Activated CD4-positive, alpha-beta T cell treated with anti-CD3 and anti-CD28 coated beads, Interleukin-10, Interleukin-2, amounts not matched to agents 100 ng/mL and 50 ng/mL, durations not matched to agents 16 hours and 8 hours (primary cell): ENCODE data around the gene LRRN2.
A peak's percentile ranks its signal among the peaks of the same experiment; 100 is the strongest.

Experiments
- DNase-seq: peaks from one replicate; pipeline ENCODE4 v3.0.0-alpha.2; 2020

LRRN2 gene

GRCh38 chr1:204626381-204626780 is 59.2 kb downstream of the LRRN2 start:
- no peak for DNase-seq

GRCh38 chr1:204624631-204625216 is 60.8 kb downstream of the LRRN2 start:
- no peak for DNase-seq

GRCh38 chr1:204623894-204624361 is 61.6 kb downstream of the LRRN2 start:
- DNase-seq = peak; percentile 8

- DNase-seq = no peak
Measured at GRCh38 chr1:204623365-204623893, 62.1 kb downstream of the LRRN2 start.

GRCh38 chr1:204621996-204622395 is 63.5 kb downstream of the LRRN2 start:
- no peak for DNase-seq

DNA sequence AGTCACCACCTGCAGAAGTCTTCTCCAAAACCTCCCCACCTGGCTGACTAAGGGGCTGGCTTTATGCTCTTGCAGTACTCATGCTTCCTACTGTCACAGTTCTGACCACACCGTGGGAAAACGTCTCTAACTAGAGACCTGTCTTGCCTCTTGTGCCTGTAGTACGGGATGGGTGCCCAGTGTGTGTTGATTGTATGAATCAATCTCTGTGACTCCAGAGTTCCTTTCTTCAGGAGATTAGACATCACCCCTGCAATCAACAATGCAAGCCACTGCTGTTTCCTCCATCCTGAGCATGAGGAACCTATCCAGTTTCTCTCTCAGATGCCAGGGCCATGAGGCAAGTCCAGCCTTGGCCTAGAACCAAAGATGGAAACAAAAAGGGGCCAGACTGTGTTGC is 64.1 kb downstream of the LRRN2 start:
- DNase-seq = no peak

- no peak for DNase-seq
Measured at GRCh38 chr1:204619721-204620120, 65.8 kb downstream of the LRRN2 start.

DNA sequence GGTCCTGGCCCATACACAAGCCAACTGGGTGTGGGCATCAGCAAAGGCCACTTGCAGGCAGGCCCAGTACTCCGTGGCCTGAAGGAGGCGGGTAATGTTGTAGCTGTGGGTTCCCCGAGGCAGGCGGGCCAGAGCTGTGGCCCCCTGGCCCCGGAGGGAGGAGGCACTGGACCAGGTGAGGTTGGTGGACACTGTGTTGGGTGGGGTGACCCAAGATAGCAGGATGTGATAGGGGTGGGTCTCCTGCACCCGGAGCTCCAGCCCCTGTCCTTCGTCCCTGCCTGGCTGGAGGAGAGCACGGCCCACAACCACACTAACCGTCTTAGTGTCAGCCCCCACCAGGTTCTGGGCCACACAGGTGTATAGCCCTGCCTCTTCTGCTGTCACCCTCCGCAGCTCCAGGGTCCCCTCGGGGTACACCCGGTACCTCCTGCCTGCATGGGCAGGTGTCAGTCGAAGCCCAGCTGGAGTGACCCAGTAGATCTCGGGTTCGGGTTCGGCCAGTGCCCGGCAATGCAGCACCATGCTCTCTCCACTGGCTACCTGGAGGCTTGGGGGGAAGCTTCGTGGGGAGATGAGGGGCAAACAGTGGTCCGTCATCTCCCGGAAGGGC is 67.3 kb downstream of the LRRN2 start:
- no peak for DNase-seq

- no peak for DNase-seq
Measured at GRCh38 chr1:204617256-204618147, 68.0 kb downstream of the LRRN2 start.

- no peak for DNase-seq
Measured at GRCh38 chr1:204616641-204617040, 68.9 kb downstream of the LRRN2 start.

DNA sequence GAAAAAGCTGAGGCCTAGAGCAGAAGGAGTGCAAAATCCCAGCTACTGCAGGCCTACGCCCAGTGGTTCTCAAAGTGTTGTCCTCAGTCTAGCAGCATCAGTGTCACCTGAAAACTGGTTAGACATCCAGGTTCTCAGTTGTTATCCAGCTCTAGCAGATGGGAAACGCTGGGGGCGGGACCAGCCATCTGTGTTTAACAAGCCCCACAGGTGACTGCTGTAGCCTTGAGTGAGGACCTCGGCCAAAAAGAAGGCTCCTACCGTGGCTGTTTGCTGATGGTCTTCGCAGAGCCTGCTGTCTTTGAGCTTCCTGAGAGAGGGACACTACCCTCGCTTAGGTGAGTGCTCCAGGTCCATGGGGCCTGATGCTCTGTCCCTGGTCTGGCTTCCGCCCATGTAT is 69.7 kb downstream of the LRRN2 start:
- DNase-seq = no peak

DNA sequence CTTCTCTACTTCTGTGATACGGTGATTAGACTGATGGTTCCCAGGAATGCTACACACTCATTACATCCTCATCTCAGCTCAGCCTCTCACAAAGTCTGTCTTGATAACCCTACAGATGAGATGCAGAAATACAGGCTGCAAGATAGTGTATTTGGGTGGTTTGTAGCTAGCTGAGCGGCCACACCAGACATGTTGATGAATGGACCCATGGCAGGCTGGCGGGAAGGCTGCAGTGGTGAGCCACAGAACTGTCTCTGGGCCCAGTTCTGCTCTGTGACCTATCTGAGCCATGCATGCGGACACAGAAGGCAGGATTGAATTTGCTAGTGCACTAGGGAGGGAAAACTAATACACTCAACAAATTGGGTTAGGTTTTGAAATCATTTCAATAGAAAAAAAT is 71.9 kb downstream of the LRRN2 start:
- DNase-seq = no peak

GRCh38 chr1:204612326-204612725 is 73.2 kb downstream of the LRRN2 start:
- DNase-seq = no peak

DNA sequence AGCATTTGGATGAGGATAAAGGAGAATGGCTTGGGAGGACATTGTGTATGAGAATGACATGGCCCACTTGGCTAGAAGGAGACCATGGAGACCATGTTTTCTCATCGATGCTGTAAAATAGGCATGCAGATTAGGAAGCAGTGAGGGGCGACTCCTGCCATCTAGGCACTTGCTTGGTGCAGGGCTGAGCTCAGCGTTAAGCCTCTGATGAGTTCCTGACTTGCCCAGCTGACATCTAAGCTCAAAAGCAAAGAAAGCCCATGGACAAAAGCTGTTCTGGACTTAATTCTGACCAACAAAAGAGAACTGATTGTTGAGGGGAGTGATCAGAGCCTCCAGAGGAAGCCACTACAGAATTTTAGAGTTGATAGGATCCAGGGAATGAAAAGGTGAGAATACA is 74.5 kb downstream of the LRRN2 start:
- no peak for DNase-seq

DNA sequence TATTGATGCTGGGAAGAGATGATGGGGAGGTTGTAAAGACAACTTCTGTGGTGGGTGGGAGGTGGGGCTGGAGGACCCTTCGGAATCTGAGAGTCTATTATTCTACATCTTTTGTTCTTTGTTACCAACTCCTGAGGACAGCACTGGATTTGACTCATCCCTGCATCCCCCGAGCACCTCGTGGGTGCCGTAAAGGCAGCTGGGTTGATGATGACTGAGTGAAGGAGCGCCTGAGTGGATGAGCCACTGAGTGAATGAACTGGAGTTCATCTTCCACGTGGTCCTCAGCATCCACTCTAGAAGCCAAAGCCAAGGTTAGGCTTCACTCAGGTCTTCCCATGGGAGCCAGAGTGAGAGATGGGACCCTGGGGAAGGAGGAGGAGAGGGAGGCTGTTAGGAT is 77.6 kb downstream of the LRRN2 start:
- DNase-seq = no peak

GRCh38 chr1:204605791-204606190 is 79.7 kb downstream of the LRRN2 start:
- no peak for DNase-seq

GRCh38 chr1:204602871-204603542 is 82.5 kb downstream of the LRRN2 start:
- DNase-seq = no peak

- DNase-seq = no peak
Measured at GRCh38 chr1:204602111-204602579, 83.4 kb downstream of the LRRN2 start.

- no peak for DNase-seq
Measured at GRCh38 chr1:204600968-204601367, 84.6 kb downstream of the LRRN2 start.

DNA sequence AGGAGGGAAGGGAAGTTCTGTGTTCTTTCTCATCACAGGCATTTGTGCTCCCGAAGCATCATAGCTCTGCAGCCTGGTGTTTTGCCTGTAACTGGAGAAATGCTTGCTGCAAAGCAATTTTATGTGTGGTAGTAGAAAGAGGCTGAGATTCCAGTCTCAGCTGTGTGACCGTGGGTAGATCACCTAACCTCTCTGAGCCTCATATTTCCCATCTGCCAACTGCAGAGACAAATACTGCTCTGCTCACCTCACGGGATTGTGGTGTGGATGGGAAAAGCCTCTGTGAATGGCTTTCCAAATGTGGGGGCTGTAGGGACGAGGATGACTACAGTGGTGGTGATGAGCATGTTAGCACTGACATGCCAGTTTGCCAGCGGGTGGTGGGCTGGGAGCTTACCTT is 85.3 kb downstream of the LRRN2 start:
- DNase-seq = no peak

DNA sequence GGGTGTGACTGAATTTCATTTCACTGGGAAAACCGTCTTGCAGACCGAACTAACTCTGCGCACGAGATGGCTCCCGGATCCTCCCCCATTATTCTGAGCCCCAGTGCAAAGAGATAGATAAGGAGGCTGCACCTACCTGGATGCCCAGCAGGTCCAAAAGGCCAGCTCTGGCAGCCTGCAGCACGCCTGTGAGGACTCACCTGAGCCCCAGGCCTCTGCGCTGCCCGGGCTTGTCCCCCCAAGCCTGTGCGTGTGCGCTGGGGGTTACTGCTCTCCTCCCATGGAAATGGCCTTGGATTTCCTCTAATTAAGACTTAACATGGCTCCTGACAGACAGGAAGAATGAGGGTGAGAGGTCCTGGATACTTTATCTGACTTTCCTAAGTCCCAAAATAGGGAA is 85.9 kb downstream of the LRRN2 start:
- DNase-seq = no peak

DNA sequence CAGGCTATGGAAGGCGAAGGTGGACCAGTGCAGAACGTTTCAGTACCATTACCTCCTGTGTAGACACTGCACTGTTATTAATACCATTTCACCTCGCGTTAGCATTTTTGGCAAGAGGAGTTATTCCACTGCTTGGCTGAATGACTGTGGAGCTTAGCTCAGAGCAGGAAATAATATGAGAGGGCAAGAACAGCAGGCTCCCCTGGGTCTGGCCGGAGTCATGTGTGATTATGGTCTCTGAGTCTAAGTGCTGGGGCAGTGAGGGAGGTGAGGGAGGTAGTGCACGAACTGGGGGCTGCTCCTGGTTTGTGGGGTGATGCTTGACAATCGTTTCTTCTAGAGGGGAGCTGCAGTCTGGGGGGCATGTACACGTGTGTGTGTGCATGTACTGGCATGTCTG is 86.4 kb downstream of the LRRN2 start:
- DNase-seq = no peak
